BJ (cell line): Measurements from ENCODE around the gene PCK2. TPM values are rescaled to one million over a fixed set of nuclear protein-coding genes. Genes with fewer than 3 reads are reported as not detected.

ENCODE experiments used
- CTCF ChIA-PET: fragments of 350-600 bp; formaldehyde crosslinking; extraction: SDS; loops from one replicate; lab custom pipeline; 2021; ENCODE audit warnings: antibody characterized with exemption, inconsistent platforms; lab: Yijun Ruan, JAX
- POLR2A ChIA-PET: fragments of 300-600 bp; sonication (Branson Sonifier 250); formaldehyde crosslinking; extraction: SDS; loops from one replicate; lab custom pipeline; 2021; ENCODE audit warnings: antibody characterized with exemption; lab: Charles Lee
- DNase-seq: peaks from one replicate; pipeline ENCODE4 v3.0.0-alpha.2; 2011; ENCODE audit warnings: low read depth
- H3K27me3 ChIP-seq: 2 replicates; pipeline ENCODE4 v1.6.0; 2011; ENCODE audit warnings: low read length; ENCODE audit not compliant: control insufficient read depth, insufficient read depth
- H3K36me3 ChIP-seq: 2 replicates; pipeline ENCODE4 v1.5.1; 2011; ENCODE audit warnings: low read length; ENCODE audit not compliant: control insufficient read depth, insufficient read depth
- H3K4me3 ChIP-seq: 2 replicates; pipeline ENCODE4 v1.5.1; 2011; ENCODE audit warnings: low read depth, mild to moderate bottlenecking, control low read depth, low read length
- CTCF ChIP-seq: IDR thresholded peaks from 2 replicates; pipeline ENCODE4 v1.5.1; 2011; ENCODE audit warnings: low read depth, mild to moderate bottlenecking, control low read depth, inconsistent platforms, low read length, moderate library complexity; ENCODE audit not compliant: insufficient read depth
- polyA plus RNA-seq: library from polyadenylated mRNA; depleted of rRNA; stranded (reverse); fragments of >200 nt; gene quantifications from 2 replicates; pipeline ENCODE4 v1.2.3, GENCODE V29; 2011

PCK2 gene
- polyA plus RNA-seq, 1 experiment = 227 TPM

DNA sequence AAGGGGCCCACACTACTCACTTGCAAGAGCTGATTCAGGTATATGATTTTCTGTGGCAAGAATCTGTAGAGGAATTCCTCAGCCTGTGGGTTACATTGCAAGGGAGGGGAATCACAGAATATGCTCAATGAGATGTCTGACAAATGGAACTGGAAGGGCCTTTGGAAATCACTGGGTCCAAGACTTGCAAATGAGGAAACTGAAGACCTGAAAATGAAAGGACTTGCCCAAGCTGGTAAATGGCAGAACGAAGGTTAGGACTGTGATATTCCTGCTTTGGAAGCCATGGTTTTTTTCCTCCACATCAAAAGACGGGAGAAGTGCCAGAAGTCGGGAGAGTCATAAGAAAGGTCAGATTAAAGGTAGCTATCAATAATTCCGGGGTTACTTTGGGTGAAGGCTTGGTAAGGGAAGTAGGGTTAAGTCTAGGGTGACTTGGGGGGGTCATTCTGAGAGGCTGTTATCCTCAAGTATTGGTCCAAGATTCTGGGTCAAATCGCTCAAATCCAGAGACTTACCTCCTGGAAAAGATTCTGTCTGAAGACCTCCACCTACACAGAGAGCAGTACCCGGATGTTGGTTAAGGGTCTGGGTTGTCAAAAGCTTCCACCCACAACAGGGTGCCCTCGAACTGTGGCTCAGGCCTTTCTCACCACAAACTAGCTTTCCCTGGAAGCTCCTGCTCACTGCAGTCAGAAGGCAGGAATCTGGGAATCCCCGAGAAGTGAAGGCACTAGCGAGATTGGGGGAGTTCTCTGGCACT lies 51.8 kb downstream of the PCK2 start:
- TF ChIP-seq CTCF = no peak
- POLR2A ChIA-PET = interaction anchor here (0.6 to 1.9 kb wide), 4 partner anchors 10 to 31 kb away, joined by 3 to 7 read pairs (median 6); partner anchors contain the start of genes DCAF11, NRL and PSME1
- CTCF ChIA-PET = interaction anchor here (1.1 to 3.8 kb wide), 7 partner anchors 15 to 163 kb away, joined by 3 to 39 read pairs (median 3); partner anchors contain the start of genes CARMIL3, CHMP4A and IRF9

GRCh38 chr14:24146453-24146977 lies 52.4 kb downstream of the PCK2 start, which contains the start of gene PSME2:
PSME2 (minus strand) TSS chr14:24146610; CDS start chr14:24146581, 29 bp downstream.
- H3K36me3 ChIP-seq = peaks cover 24% of the 10 kb centered on the region
- peak; percentile 79 for DNase-seq
- CTCF ChIA-PET = interaction anchor here (0.6 to 3.8 kb wide), 9 partner anchors 15 to 201 kb away, joined by 3 to 39 read pairs (median 3); partner anchors contain the start of genes CARMIL3, CHMP4A, IRF9 and TINF2
- no peaks in the 10 kb centered on the region for H3K27me3 ChIP-seq
- peak within 1 kb of the TSS; percentile 59 for H3K4me3 ChIP-seq
- TF ChIP-seq CTCF = 0 out of 2 replicates have a peak, but pooled peaks have one; percentile 7
- POLR2A ChIA-PET = interaction anchor here (0.8 to 1.9 kb wide), 4 partner anchors 10 to 32 kb away, joined by 3 to 6 read pairs (median 4); partner anchors contain the start of genes DCAF11, IRF9, NRL and PSME1

More for the DNA sequence above, 51.8 kb downstream of the PCK2 start:
- H3K4me3 ChIP-seq = peak overlapping the region; percentile 59
- peaks cover 17% of the 10 kb centered on the region for H3K36me3 ChIP-seq
- DNase-seq = no peak
- H3K27me3 ChIP-seq = no peaks in the 10 kb centered on the region

DNA sequence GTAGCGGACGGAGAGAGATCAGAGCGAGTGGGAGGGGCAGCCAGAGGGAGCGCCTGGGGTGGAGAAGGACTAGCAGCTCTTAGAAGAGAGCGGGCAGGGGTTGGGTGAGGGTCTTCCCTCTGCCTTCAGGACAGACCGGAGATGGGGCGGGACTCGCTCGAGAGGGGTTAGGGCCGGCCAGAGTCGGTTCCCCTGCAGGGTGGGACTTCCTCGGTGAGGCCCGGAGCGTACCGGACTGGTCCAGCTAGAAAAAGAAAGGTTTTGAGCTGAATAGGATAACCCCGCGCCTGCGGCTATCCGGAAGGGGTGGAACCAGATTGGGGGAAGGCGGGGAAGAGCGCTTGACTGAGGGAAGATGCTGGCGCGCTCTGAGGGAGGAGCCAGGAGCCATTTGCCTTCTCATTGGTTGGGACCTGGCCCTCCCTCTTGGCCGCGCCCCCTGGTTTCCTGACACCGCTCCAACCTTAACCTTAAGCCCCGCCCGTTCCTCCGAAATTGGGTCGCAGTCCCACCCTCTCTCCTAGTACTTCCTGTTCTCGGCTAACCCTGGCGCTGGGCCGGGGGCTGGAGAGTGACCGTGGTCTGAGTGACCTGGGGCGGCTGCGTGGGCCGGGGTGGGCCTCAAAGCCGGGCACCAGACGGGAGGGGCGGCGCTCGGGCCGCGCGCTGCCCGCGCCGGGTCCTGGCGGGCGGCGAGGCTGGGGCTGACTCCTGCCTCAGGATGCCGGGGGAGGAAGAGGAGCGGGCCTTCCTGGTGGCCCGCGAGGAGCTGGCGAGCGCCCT lies 53.1 kb downstream of the PCK2 start, which contains the start of gene RNF31:
RNF31 (plus strand) TSS at position 521 of the 783 bp plus-strand sequence; CDS start at position 722, 201 bp downstream.
- Histone ChIP-seq H3K36me3 (peaks cover 28% of the 10 kb centered on the region), H3K27me3 (no peaks in the 10 kb centered on the region), H3K4me3 (peak within 1 kb of the TSS; percentile 59)
- POLR2A ChIA-PET = interaction anchor here (0.6 to 1.9 kb wide), 4 partner anchors 11 to 118 kb away, joined by 3 to 6 read pairs (median 5); partner anchors contain the start of genes DCAF11, IRF9, NRL and PSME1
- peak; percentile 92 for DNase-seq
- CTCF ChIA-PET = interaction anchor here (0.6 to 3.8 kb wide), 7 partner anchors 14 to 202 kb away, joined by 3 to 39 read pairs (median 3); partner anchors contain the start of genes CHMP4A, IRF9 and TINF2
- TF ChIP-seq CTCF = no peak

DNA sequence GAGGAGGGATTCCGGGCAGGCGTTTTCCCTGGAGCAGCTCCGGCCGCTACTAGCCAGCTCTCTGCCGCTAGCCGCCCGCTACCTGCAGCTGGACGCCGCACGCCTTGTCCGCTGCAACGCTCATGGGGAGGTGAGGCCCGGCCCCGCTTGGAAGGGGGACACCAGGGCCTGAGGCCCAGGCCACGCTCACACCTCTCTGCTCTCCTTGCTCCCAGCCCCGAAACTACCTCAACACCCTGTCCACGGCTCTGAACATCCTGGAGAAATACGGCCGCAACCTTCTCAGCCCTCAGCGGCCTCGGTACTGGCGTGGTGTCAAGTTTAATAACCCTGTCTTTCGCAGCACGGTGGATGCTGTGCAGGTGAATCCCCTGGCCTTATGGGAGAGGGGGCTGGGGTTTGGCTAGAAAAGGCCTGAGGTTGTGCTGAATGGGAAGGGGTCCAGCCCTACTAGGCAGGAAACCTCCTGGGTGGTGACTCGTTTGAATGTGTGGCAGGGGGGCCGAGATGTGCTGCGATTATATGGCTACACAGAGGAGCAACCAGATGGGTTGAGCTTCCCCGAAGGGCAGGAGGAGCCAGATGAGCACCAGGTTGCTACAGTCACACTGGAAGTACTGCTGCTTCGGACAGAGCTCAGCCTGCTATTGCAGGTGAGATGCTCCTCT lies 53.8 kb downstream of the PCK2 start:
- peak overlapping the region; percentile 59 for H3K4me3 ChIP-seq
- H3K36me3 ChIP-seq = peaks cover 29% of the 10 kb centered on the region
- no peaks in the 10 kb centered on the region for H3K27me3 ChIP-seq
- no peak for TF ChIP-seq CTCF
- ChIA-PET POLR2A (no interaction called here), CTCF (interaction anchor here (1.4 to 3.8 kb wide), 3 partner anchors 13 to 94 kb away, joined by 4 to 39 read pairs (median 9); partner anchors contain the start of genes IRF9 and TINF2)
- DNase-seq = no peak
